ENCODE data around the gene FYN. TPM values are rescaled to one million over a fixed set of nuclear protein-coding genes. Genes with fewer than 3 reads are reported as not detected.

The FYN gene
- total and polyA plus RNA-seq, 10 of the 15 experiments (the other 5 are each of a cell fraction or from before 2014, with no cell fraction given): 51.4 to 247 (median 138) TPM

DNA sequence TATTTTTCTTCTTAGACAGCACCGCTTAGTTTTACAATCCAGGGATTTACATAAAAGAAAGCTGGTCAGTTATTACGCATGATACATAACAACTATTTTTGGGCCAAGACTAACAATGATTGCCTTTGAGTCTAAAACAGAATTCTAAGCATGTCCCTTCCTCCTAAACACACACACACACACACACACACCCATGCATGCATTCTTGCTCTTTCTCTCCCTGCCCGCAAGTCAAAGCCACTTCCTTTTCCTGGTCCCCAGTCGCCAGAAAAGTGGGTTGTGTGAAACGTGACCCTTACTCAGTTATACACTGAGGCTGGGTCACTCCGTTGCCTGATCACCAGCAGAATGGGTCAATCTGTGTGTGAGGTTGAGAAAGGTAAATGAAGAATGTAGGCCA is 31.4 kb downstream of the FYN start:
- peaks cover 73% of the 10 kb centered on the region for H3K79me2 ChIP-seq (ENCODE audit: control insufficient read depth, insufficient read depth, low read length)
- no TSS peak for BruUV-seq (replicated peaks)
- intact Hi-C loops (cut with micrococcal nuclease; ENCODE audit: unreplicated experiment): loop anchor here (2.0 kb wide), 1 partner anchor 155 kb away; no protein-coding TSS in a partner anchor
- H4K20me1 ChIP-seq (ENCODE audit: control insufficient read depth, insufficient read depth): no peaks in the 10 kb centered on the region
- ChIA-PET POLR2A (interaction anchor here (1.0 kb wide), 1 partner anchor 32 kb away, joined by 3 read pairs; the partner anchor contains the start of gene FYN), SMC1A (ENCODE audit: uncharacterized antibody, unreplicated experiment) (interaction anchor here (1.0 to 8.2 kb wide), 9 partner anchors 10 to 78 kb away, joined by 3 to 92 read pairs (median 7); no protein-coding TSS in a partner anchor), RAD21 (ENCODE audit: unreplicated experiment) (interaction anchor here (1.1 to 2.0 kb wide), 2 partner anchors 36 to 132 kb away, joined by 3 to 10 read pairs; no protein-coding TSS in a partner anchor), CTCF (interaction anchor here (1.3 to 4.6 kb wide), 3 partner anchors 15 to 64 kb away, joined by 3 to 36 read pairs (median 4); no protein-coding TSS in a partner anchor)
- H3K27ac ChIP-seq (ENCODE audit: control insufficient read depth, insufficient read depth): peak overlapping the region; percentile 72
- H3K27me3 ChIP-seq (replicated peaks in 1 of 2; ENCODE audit: control insufficient read depth in 2 of 2, insufficient read depth in 2 of 2, low read length in 1 of 2): no peaks in the 10 kb centered on the region
- H3K9me3 ChIP-seq (replicated peaks; ENCODE audit: control insufficient read depth, insufficient read depth, low read length): no peaks in the 10 kb centered on the region
- 49% methylated on average over 6 of the region's 6 CpGs for WGBS (ENCODE audit: insufficient coverage, insufficient replicate concordance, low lambda C conversion rate, missing lambda C conversion rate)
- H3K9ac ChIP-seq (ENCODE audit: control insufficient read depth, insufficient read depth, low read length): peak overlapping the region; percentile 20; the same call in 1 of the 2 replicates
- peaks cover 82% of the 10 kb centered on the region for H3K4me1 ChIP-seq (ENCODE audit: control insufficient read depth, insufficient read depth, low read length)
- DNase-seq (ENCODE audit: low read depth, low spot score): peak; percentile 60
- H2AFZ ChIP-seq (ENCODE audit: control insufficient read depth, low read depth, low read length): no peak overlapping the region
- H3K4me3 ChIP-seq: no peak overlapping the region; the same call in 1 of the 2 replicates
- no peak for ATAC-seq
- H3K4me2 ChIP-seq (ENCODE audit: control insufficient read depth, insufficient read depth): peak overlapping the region; percentile 87
- FAIRE-seq: no peak
- in situ Hi-C loops (cut with MboI): loop anchor here (25.0 kb wide), 1 partner anchor 1795 kb away; no protein-coding TSS in a partner anchor
- peaks cover 0 to 12% of the 10 kb centered on the region in 2 experiments; a peak in 2 of 4 replicates for H3K36me3 ChIP-seq (ENCODE audit: control insufficient read depth in 2 of 2, insufficient read depth in 2 of 2, low read length in 1 of 2)
- TF ChIP-seq BACH1 (IDR thresholded peaks at IDR 0.05; ENCODE audit: borderline replicate concordance) (no peak), ZSCAN29 (IDR thresholded peaks at IDR 0.05) (no peak), NFYA (IDR thresholded peaks at IDR 0.05; ENCODE audit: borderline replicate concordance, low read depth, low read length) (no peak), FOS (IDR thresholded peaks at IDR 0.05; ENCODE audit: borderline replicate concordance, extremely low read depth, insufficient read length) (no peak), HCFC1 (IDR thresholded peaks at IDR 0.05; ENCODE audit: low read length) (no peak), TCF7 (IDR thresholded peaks at IDR 0.05; ENCODE audit: borderline replicate concordance) (0 out of 2 replicates have a peak, but pooled peaks have one; percentile 6), JUNB (IDR thresholded peaks at IDR 0.05) (peak; percentile 42; the same call in 1 of the 2 replicates), FOXM1 (IDR thresholded peaks at IDR 0.05; ENCODE audit: low read depth, low read length) (peak; percentile 50; the same call in 1 of the 2 replicates), SREBF1 (IDR thresholded peaks at IDR 0.05; ENCODE audit: low read length) (no peak), ZNF24 (IDR thresholded peaks at IDR 0.05) (peak; percentile 62; the same call in 1 of the 2 replicates)
- TF ChIP-seq, protein P1, sequence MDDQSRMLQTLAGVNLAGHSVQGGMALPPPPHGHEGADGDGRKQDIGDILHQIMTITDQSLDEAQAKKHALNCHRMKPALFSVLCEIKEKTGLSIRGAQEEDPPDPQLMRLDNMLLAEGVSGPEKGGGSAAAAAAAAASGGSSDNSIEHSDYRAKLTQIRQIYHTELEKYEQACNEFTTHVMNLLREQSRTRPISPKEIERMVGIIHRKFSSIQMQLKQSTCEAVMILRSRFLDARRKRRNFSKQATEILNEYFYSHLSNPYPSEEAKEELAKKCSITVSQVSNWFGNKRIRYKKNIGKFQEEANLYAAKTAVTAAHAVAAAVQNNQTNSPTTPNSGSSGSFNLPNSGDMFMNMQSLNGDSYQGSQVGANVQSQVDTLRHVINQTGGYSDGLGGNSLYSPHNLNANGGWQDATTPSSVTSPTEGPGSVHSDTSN (IDR thresholded peaks at IDR 0.05; ENCODE audit: insufficient replicate concordance, low read depth, low read length): no peak
- TF ChIP-seq, protein P2, sequence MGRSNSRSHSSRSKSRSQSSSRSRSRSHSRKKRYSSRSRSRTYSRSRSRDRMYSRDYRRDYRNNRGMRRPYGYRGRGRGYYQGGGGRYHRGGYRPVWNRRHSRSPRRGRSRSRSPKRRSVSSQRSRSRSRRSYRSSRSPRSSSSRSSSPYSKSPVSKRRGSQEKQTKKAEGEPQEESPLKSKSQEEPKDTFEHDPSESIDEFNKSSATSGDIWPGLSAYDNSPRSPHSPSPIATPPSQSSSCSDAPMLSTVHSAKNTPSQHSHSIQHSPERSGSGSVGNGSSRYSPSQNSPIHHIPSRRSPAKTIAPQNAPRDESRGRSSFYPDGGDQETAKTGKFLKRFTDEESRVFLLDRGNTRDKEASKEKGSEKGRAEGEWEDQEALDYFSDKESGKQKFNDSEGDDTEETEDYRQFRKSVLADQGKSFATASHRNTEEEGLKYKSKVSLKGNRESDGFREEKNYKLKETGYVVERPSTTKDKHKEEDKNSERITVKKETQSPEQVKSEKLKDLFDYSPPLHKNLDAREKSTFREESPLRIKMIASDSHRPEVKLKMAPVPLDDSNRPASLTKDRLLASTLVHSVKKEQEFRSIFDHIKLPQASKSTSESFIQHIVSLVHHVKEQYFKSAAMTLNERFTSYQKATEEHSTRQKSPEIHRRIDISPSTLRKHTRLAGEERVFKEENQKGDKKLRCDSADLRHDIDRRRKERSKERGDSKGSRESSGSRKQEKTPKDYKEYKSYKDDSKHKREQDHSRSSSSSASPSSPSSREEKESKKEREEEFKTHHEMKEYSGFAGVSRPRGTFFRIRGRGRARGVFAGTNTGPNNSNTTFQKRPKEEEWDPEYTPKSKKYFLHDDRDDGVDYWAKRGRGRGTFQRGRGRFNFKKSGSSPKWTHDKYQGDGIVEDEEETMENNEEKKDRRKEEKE (IDR thresholded peaks at IDR 0.05): no peak
- TF ChIP-seq, protein P3, sequence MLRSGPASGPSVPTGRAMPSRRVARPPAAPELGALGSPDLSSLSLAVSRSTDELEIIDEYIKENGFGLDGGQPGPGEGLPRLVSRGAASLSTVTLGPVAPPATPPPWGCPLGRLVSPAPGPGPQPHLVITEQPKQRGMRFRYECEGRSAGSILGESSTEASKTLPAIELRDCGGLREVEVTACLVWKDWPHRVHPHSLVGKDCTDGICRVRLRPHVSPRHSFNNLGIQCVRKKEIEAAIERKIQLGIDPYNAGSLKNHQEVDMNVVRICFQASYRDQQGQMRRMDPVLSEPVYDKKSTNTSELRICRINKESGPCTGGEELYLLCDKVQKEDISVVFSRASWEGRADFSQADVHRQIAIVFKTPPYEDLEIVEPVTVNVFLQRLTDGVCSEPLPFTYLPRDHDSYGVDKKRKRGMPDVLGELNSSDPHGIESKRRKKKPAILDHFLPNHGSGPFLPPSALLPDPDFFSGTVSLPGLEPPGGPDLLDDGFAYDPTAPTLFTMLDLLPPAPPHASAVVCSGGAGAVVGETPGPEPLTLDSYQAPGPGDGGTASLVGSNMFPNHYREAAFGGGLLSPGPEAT (IDR thresholded peaks at IDR 0.05; ENCODE audit: low read depth): peak; percentile 70
- TF ChIP-seq, protein P4, sequence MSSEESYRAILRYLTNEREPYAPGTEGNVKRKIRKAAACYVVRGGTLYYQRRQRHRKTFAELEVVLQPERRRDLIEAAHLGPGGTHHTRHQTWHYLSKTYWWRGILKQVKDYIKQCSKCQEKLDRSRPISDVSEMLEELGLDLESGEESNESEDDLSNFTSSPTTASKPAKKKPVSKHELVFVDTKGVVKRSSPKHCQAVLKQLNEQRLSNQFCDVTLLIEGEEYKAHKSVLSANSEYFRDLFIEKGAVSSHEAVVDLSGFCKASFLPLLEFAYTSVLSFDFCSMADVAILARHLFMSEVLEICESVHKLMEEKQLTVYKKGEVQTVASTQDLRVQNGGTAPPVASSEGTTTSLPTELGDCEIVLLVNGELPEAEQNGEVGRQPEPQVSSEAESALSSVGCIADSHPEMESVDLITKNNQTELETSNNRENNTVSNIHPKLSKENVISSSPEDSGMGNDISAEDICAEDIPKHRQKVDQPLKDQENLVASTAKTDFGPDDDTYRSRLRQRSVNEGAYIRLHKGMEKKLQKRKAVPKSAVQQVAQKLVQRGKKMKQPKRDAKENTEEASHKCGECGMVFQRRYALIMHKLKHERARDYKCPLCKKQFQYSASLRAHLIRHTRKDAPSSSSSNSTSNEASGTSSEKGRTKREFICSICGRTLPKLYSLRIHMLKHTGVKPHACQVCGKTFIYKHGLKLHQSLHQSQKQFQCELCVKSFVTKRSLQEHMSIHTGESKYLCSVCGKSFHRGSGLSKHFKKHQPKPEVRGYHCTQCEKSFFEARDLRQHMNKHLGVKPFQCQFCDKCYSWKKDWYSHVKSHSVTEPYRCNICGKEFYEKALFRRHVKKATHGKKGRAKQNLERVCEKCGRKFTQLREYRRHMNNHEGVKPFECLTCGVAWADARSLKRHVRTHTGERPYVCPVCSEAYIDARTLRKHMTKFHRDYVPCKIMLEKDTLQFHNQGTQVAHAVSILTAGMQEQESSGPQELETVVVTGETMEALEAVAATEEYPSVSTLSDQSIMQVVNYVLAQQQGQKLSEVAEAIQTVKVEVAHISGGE (CRISPR knock-in tag; IDR thresholded peaks at IDR 0.05): no peak
